Gastroesophageal sphincter (tissue), 3 donors: ENCODE data around the gene C20orf96.

Experiments
- POLR2A ChIP-seq, 2 donors: fragments of 450-650 bp; IDR thresholded peaks; one replicate each; pipeline ENCODE4 v1.6.1; 2017; ENCODE audit warnings: antibody characterized with exemption in 2 of 2, mild to moderate bottlenecking in 2 of 2, moderate library complexity in 1 of 2
- TF ChIP-seq, protein P1 (sequence below), 4 experiments: fragments of 200-600 bp in 2 of 4; fragments of 450-650 bp in 2 of 4; sonication (generic) in 1 of 4; IDR thresholded peaks; one replicate each; pipeline ENCODE4 v1.5.1; 2017 to 2019; ENCODE audit warnings: antibody characterized with exemption in 4 of 4, mild to moderate bottlenecking in 2 of 4, moderate library complexity in 2 of 4

- TF ChIP-seq, protein P1, sequence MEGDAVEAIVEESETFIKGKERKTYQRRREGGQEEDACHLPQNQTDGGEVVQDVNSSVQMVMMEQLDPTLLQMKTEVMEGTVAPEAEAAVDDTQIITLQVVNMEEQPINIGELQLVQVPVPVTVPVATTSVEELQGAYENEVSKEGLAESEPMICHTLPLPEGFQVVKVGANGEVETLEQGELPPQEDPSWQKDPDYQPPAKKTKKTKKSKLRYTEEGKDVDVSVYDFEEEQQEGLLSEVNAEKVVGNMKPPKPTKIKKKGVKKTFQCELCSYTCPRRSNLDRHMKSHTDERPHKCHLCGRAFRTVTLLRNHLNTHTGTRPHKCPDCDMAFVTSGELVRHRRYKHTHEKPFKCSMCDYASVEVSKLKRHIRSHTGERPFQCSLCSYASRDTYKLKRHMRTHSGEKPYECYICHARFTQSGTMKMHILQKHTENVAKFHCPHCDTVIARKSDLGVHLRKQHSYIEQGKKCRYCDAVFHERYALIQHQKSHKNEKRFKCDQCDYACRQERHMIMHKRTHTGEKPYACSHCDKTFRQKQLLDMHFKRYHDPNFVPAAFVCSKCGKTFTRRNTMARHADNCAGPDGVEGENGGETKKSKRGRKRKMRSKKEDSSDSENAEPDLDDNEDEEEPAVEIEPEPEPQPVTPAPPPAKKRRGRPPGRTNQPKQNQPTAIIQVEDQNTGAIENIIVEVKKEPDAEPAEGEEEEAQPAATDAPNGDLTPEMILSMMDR (IDR thresholded peaks at IDR 0.05) = no peak
- peak; percentile 12 to 32 for TF ChIP-seq POLR2A (IDR thresholded peaks at IDR 0.05)
Measured at GRCh38 chr20:327186-328026, 36.9 kb upstream of the C20orf96 start.
